PC-9 (cell line): ENCODE data around the gene FBXO9. TPM values are rescaled to one million over a fixed set of nuclear protein-coding genes. Genes with fewer than 3 reads are reported as not detected.

Experiments
- BruUV-seq: library from RNA; stranded (reverse); fragments of 400-500 nt; replicated peaks from 2 replicates; lab custom pipeline; 2021; lab: Mats Ljungman, UMichigan
- CTCF ChIA-PET: fragments of 300-600 bp; sonication (Branson Sonifier 250); formaldehyde crosslinking; loops from one replicate; lab custom pipeline; 2022; ENCODE audit warnings: antibody characterized with exemption; lab: Charles Lee
- POLR2A ChIA-PET: fragments of 300-600 bp; sonication (Branson Sonifier 250); formaldehyde crosslinking; loops from one replicate; lab custom pipeline; 2022; ENCODE audit warnings: antibody characterized with exemption; ENCODE audit not compliant: unreplicated experiment; lab: Charles Lee
- DNase-seq, 2 experiments: peaks; one replicate each; pipeline versions ENCODE4 v3.0.0 to v3.0.0-alpha.2; 2015 to 2022; ENCODE audit warnings: mixed read lengths in 1 of 2
- H2AFZ ChIP-seq: fragments of 200-600 bp; sonication (generic); 2 replicates; pipeline ENCODE4 v1.8.1; 2017; ENCODE audit warnings: antibody characterized with exemption
- H3F3A ChIP-seq: fragments of 200-600 bp; sonication (generic); 2 replicates; pipeline ENCODE4 v1.8.1; 2017; ENCODE audit warnings: antibody characterized with exemption, mild to moderate bottlenecking, low read depth; ENCODE audit not compliant: insufficient read depth
- H3K27ac ChIP-seq: fragments of 200-600 bp; sonication (generic); 2 replicates; pipeline ENCODE4 v1.6.1; 2016; ENCODE audit warnings: mixed run types
- H3K27me3 ChIP-seq: fragments of 200-600 bp; sonication (generic); 2 replicates; pipeline ENCODE4 v1.6.1; 2016; ENCODE audit warnings: low read depth, mixed run types; ENCODE audit not compliant: insufficient read depth
- H3K36me3 ChIP-seq: fragments of 200-600 bp; sonication (generic); 2 replicates; pipeline ENCODE4 v1.6.1; 2016; ENCODE audit warnings: low read depth, mixed run types
- H3K4me1 ChIP-seq: fragments of 200-600 bp; sonication (generic); replicated peaks from 2 replicates; pipeline ENCODE4 v1.6.1; 2016; ENCODE audit warnings: mixed run types; ENCODE audit not compliant: insufficient read depth
- H3K4me2 ChIP-seq: fragments of 200-600 bp; sonication (generic); 2 replicates; pipeline ENCODE4 v1.6.1; 2017; ENCODE audit warnings: mixed run types
- H3K4me3 ChIP-seq: fragments of 200-600 bp; sonication (generic); 2 replicates; pipeline ENCODE4 v1.6.1; 2016; ENCODE audit warnings: mixed run types
- H3K79me2 ChIP-seq: fragments of 200-600 bp; sonication (generic); 2 replicates; pipeline ENCODE4 v1.6.1; 2017; ENCODE audit warnings: low read depth, mixed run types
- H3K9me2 ChIP-seq: fragments of 200-600 bp; sonication (generic); 2 replicates; pipeline ENCODE4 v1.8.1; 2017; ENCODE audit warnings: mild to moderate bottlenecking; ENCODE audit not compliant: insufficient read depth
- H3K9me3 ChIP-seq: fragments of 200-600 bp; sonication (generic); 2 replicates; pipeline ENCODE4 v1.8.1; 2016; ENCODE audit warnings: low read depth; ENCODE audit not compliant: insufficient read depth
- H4K20me1 ChIP-seq: fragments of 200-600 bp; sonication (generic); 2 replicates; pipeline ENCODE4 v1.8.1; 2017; ENCODE audit not compliant: insufficient read depth
- EZH2 ChIP-seq: fragments of 200-600 bp; sonication (generic); IDR thresholded peaks from 2 replicates; pipeline ENCODE4 v1.8.0; 2017; ENCODE audit warnings: antibody characterized with exemption, low read depth
- intact Hi-C: fragments of 100-400 bp; cut with micrococcal nuclease; formaldehyde crosslinking; loops from one replicate; pipeline ENCODE4 v1.10.0; 2022; ENCODE audit not compliant: unreplicated experiment
- total RNA-seq: library from RNA; stranded (reverse); gene quantifications from 2 replicates; pipeline ENCODE4 v1.2.3, GENCODE V29; 2021
- TF ChIP-seq, protein P1 (sequence below): fragments of 200-600 bp; sonication (generic); conservative IDR thresholded peaks from 2 replicates; pipeline ENCODE4 v1.6.1; 2017; ENCODE audit warnings: mixed run types, antibody characterized with exemption, mild to moderate bottlenecking, moderate library complexity

FBXO9 gene
- total RNA-seq, 1 experiment from 2014 or later = 56.5 TPM

DNA sequence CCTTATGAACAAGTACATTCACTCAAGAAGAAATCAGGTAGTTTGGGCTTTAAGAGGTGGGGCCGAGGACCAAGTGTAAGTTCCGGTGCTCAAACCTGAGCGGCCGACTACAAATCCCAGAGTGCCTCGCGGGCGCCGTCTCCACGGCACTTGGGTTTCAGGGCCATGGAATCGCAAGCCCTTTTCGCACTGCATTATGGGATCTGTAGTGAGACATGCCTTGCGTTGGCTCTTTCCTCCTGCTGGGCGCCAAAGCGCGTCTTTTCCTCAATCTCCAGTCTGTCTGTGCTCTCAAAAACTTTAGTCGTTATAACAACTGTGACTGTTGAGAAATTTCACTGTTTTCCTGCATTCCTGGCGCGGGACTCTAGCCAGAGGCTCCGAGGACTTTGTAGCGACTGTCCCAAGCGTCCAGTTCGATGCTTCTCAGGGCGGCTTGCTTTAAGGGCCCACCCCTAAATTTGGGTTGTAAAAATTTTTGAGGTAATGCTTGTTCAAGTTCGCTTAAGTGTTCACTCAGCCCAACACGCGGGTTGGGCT, 408 bp upstream of the FBXO9 start:
- H3K9me3 ChIP-seq = no peaks in the 10 kb centered on the region
- no peak for TF ChIP-seq EZH2
- TF ChIP-seq, protein P1, sequence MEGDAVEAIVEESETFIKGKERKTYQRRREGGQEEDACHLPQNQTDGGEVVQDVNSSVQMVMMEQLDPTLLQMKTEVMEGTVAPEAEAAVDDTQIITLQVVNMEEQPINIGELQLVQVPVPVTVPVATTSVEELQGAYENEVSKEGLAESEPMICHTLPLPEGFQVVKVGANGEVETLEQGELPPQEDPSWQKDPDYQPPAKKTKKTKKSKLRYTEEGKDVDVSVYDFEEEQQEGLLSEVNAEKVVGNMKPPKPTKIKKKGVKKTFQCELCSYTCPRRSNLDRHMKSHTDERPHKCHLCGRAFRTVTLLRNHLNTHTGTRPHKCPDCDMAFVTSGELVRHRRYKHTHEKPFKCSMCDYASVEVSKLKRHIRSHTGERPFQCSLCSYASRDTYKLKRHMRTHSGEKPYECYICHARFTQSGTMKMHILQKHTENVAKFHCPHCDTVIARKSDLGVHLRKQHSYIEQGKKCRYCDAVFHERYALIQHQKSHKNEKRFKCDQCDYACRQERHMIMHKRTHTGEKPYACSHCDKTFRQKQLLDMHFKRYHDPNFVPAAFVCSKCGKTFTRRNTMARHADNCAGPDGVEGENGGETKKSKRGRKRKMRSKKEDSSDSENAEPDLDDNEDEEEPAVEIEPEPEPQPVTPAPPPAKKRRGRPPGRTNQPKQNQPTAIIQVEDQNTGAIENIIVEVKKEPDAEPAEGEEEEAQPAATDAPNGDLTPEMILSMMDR = no peak
- no peaks in the 10 kb centered on the region for H3K27me3 ChIP-seq
- CTCF ChIA-PET = no interaction called here
- H3K79me2 ChIP-seq = peaks cover 36% of the 10 kb centered on the region
- H2AFZ ChIP-seq = peak overlapping the region; percentile 100
- peak overlapping the region; percentile 99 for H3K4me2 ChIP-seq
- peaks cover 4% of the 10 kb centered on the region; the same call in 1 of the 2 replicates for H4K20me1 ChIP-seq
- H3K4me3 ChIP-seq = peak overlapping the region; percentile 78
- intact Hi-C loops = loop anchor here (2.0 kb wide), 1 partner anchor 394 kb away; the partner anchor contains the start of gene TMEM14A
- peaks cover 46% of the 10 kb centered on the region for H3K4me1 ChIP-seq
- BruUV-seq = no TSS peak
- 0 out of 2 replicates have a peak overlapping the region, but pooled peaks have one; percentile 7 for H3K27ac ChIP-seq
- peak; percentile 92 to 93 for DNase-seq
- POLR2A ChIA-PET = no interaction called here
- no peaks in the 10 kb centered on the region for H3F3A ChIP-seq
- no peaks in the 10 kb centered on the region; the same call in 1 of the 2 replicates for H3K36me3 ChIP-seq
- H3K9me2 ChIP-seq = no peaks in the 10 kb centered on the region

DNA sequence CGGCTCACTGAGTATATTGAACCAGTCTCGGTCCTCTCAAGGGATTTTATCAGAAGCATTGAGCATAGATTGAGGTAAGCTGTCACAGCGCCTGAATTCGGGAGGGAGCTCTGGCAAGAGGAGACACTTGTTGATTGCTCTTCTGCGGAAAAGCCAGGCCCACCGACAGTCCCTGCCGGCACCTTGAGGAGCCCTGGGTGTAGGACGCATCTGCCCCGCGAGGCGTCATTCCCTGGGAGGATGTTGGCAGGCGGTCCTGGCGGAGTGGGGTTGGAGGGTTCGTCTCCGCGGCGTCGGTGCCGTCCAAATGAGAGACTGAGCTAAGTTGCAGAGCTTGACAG, 843 bp downstream of the FBXO9 start:
- BruUV-seq = no TSS peak
- H3K36me3 ChIP-seq = no peaks in the 10 kb centered on the region; the same call in 1 of the 2 replicates
- H3K9me3 ChIP-seq = no peaks in the 10 kb centered on the region
- H3K27ac ChIP-seq = no peak overlapping the region
- peaks cover 36% of the 10 kb centered on the region for H3K79me2 ChIP-seq
- H4K20me1 ChIP-seq = peaks cover 4% of the 10 kb centered on the region
- intact Hi-C loops = no loop called here
- DNase-seq = peak in 1 of 2 experiments; percentile 29
- H3K4me2 ChIP-seq = peak overlapping the region; percentile 99
- no peaks in the 10 kb centered on the region for H3K9me2 ChIP-seq
- H3K4me3 ChIP-seq = peak overlapping the region; percentile 78
- ChIA-PET CTCF (interaction anchor here (0.6 kb wide), 1 partner anchor 175 kb away, joined by 3 read pairs; no protein-coding TSS in a partner anchor), POLR2A (interaction anchor here (0.5 to 0.6 kb wide), 2 partner anchors 14 to 123 kb away, joined by 4 to 12 read pairs; no protein-coding TSS in a partner anchor)
- H3K27me3 ChIP-seq = no peaks in the 10 kb centered on the region
- H2AFZ ChIP-seq = peak overlapping the region; percentile 100
- TF ChIP-seq EZH2 = no peak
- TF ChIP-seq, protein P1 = no peak
- H3F3A ChIP-seq = no peaks in the 10 kb centered on the region
- H3K4me1 ChIP-seq = peaks cover 34% of the 10 kb centered on the region

GRCh38 chr6:53066874-53067706, 1.9 kb downstream of the FBXO9 start:
- Histone ChIP-seq H3K79me2 (peaks cover 36% of the 10 kb centered on the region), H3K4me1 (peaks cover 32% of the 10 kb centered on the region), H3F3A (no peaks in the 10 kb centered on the region), H3K27ac (no peak overlapping the region), H3K9me3 (no peaks in the 10 kb centered on the region), H4K20me1 (peaks cover 4% of the 10 kb centered on the region), H2AFZ (no peak overlapping the region), H3K27me3 (no peaks in the 10 kb centered on the region), H3K36me3 (no peaks in the 10 kb centered on the region; the same call in 1 of the 2 replicates), H3K4me3 (peak overlapping the region; percentile 78; the same call in 1 of the 2 replicates), H3K4me2 (peak overlapping the region; percentile 99), H3K9me2 (no peaks in the 10 kb centered on the region)
- POLR2A ChIA-PET = no interaction called here
- BruUV-seq = no TSS peak
- intact Hi-C loops = no loop called here
- no peak for DNase-seq
- CTCF ChIA-PET = interaction anchor here (0.6 kb wide), 1 partner anchor 69 kb away, joined by 3 read pairs; no protein-coding TSS in a partner anchor
- no peak for TF ChIP-seq EZH2
- TF ChIP-seq, protein P1 = no peak
